Trophoblast cell (in vitro differentiated cells and primary cell): ENCODE measurements around the gene GP1BA.

Experiments used
- DNase-seq, 2 donors: peaks; one replicate each; pipeline ENCODE4 v3.0.0-alpha.2; 2016
- H2AFZ ChIP-seq: 2 replicates; pipeline ENCODE4 v1.6.1; 2013; ENCODE audit warnings: low read length, moderate library complexity, mild to moderate bottlenecking; ENCODE audit not compliant: insufficient read depth, poor library complexity
- H2AK5ac ChIP-seq: 2 replicates; pipeline ENCODE4 v1.6.1; 2013; ENCODE audit warnings: mild to moderate bottlenecking, low read length
- H2BK120ac ChIP-seq: 2 replicates; pipeline ENCODE4 v1.6.1; 2013; ENCODE audit warnings: low read length, mild to moderate bottlenecking, moderate library complexity; ENCODE audit not compliant: insufficient read depth, poor library complexity
- H2BK12ac ChIP-seq: 2 replicates; pipeline ENCODE4 v1.6.1; 2013; ENCODE audit warnings: mild to moderate bottlenecking, low read length, moderate library complexity
- H2BK5ac ChIP-seq: 2 replicates; pipeline ENCODE4 v1.6.1; 2013; ENCODE audit warnings: low read length, low read depth, moderate library complexity, mild to moderate bottlenecking; ENCODE audit not compliant: poor library complexity
- H3K14ac ChIP-seq: 2 replicates; pipeline ENCODE4 v1.6.1; 2013; ENCODE audit warnings: mild to moderate bottlenecking, low read length
- H3K18ac ChIP-seq: 2 replicates; pipeline ENCODE4 v1.6.1; 2013; ENCODE audit warnings: mild to moderate bottlenecking, low read length
- H3K23ac ChIP-seq: 2 replicates; pipeline ENCODE4 v1.6.1; 2013; ENCODE audit warnings: low read length
- H3K27ac ChIP-seq: 2 replicates; pipeline ENCODE4 v1.5.1; 2013; ENCODE audit warnings: low read depth, mild to moderate bottlenecking, inconsistent platforms, low read length, moderate library complexity
- H3K27me3 ChIP-seq: 2 replicates; pipeline ENCODE4 v1.6.1; 2013; ENCODE audit warnings: inconsistent platforms, mild to moderate bottlenecking, low read length, moderate library complexity; ENCODE audit not compliant: insufficient read depth
- H3K36me3 ChIP-seq, 2 experiments: 1 replicate in 1 of 2; 2 replicates in 1 of 2; pipeline ENCODE4 v1.6.1; 2013; ENCODE audit warnings: low read length in 2 of 2, mild to moderate bottlenecking in 2 of 2, moderate library complexity in 1 of 2; ENCODE audit not compliant: insufficient read depth in 2 of 2, control insufficient read depth in 1 of 2
- H3K4ac ChIP-seq: 2 replicates; pipeline ENCODE4 v1.6.1; 2013; ENCODE audit warnings: low read depth, mild to moderate bottlenecking, low read length, moderate library complexity
- H3K4me1 ChIP-seq, 2 experiments: 1 replicate in 1 of 2; 2 replicates in 1 of 2; pipeline ENCODE4 v1.6.1; 2013; ENCODE audit warnings: low read length in 2 of 2, mild to moderate bottlenecking in 2 of 2, moderate library complexity in 1 of 2; ENCODE audit not compliant: insufficient read depth in 2 of 2, control insufficient read depth in 1 of 2
- H3K4me2 ChIP-seq: 2 replicates; pipeline ENCODE4 v1.6.1; 2013; ENCODE audit warnings: inconsistent platforms, mild to moderate bottlenecking, low read length, moderate library complexity
- H3K4me3 ChIP-seq: 2 replicates; pipeline ENCODE4 v1.5.1; 2013; ENCODE audit warnings: mild to moderate bottlenecking, low read depth, low read length, inconsistent platforms
- H3K79me1 ChIP-seq: one replicate; pipeline ENCODE4 v1.6.1; 2013; ENCODE audit warnings: low read length
- H3K79me2 ChIP-seq: 2 replicates; pipeline ENCODE4 v1.6.1; 2013; ENCODE audit warnings: low read length, mild to moderate bottlenecking; ENCODE audit not compliant: control insufficient read depth, insufficient read depth, poor library complexity
- H3K9ac ChIP-seq: 2 replicates; pipeline ENCODE4 v1.6.1; 2013; ENCODE audit warnings: mild to moderate bottlenecking, low read length
- H3K9me3 ChIP-seq: 2 replicates; pipeline ENCODE4 v1.6.1; 2013; ENCODE audit warnings: low read depth, mild to moderate bottlenecking, control low read depth, inconsistent platforms, low read length; ENCODE audit not compliant: insufficient read depth
- H4K12ac ChIP-seq: 2 replicates; pipeline ENCODE4 v1.6.1; 2013; ENCODE audit warnings: low read depth, mild to moderate bottlenecking, low read length, moderate library complexity
- H4K8ac ChIP-seq: 2 replicates; pipeline ENCODE4 v1.6.1; 2013; ENCODE audit warnings: low read depth, mild to moderate bottlenecking, low read length, moderate library complexity
- H4K91ac ChIP-seq: one replicate; pipeline ENCODE4 v1.6.1; 2013; ENCODE audit warnings: low read depth, mild to moderate bottlenecking, low read length, moderate library complexity
- WGBS: extraction: QIAGEN DNeasy Blood & Tissue Kit; methylation state at CpG from one replicate; pipeline ENCODE4 v1.1.7; 2013; ENCODE audit warnings: missing lambda C conversion rate; ENCODE audit not compliant: insufficient read length, insufficient coverage; ENCODE audit errors: extremely low coverage; 5-methylcytosine and 5-hydroxymethylcytosine counted together

The GP1BA gene

DNA sequence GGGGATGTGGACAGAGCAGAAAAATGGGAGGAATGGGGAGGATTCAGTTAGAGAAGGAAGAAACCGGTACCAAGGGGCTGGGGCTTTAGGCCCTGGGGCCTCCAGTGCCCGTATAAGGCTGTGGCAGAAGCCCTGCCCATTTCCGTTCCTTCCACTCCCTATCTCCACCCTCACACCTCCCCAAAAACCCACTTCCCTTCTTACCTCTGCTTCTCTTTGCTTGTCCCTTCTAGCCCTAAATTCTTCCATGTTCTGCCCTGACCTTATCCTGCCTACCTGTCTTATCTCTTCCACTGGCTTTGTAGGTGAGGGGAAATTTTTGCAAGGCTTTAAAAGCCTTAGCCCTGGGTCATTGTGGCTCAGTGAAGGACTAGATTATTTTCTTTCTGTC, 12.1 kb downstream of the GP1BA start:
- Histone ChIP-seq H3K4me1 (peaks cover 17 to 27% of the 10 kb centered on the region in 2 experiments), H3K27ac (peak overlapping the region; percentile 57), H3K18ac (no peak overlapping the region), H3K4me2 (no peak overlapping the region), H3K79me1 (peaks cover 30% of the 10 kb centered on the region), H3K27me3 (no peaks in the 10 kb centered on the region), H2BK12ac (no peak overlapping the region), H3K14ac (no peak overlapping the region), H4K12ac (no peak overlapping the region), H3K9ac (no peak overlapping the region), H2BK5ac (no peak overlapping the region), H3K36me3 (peaks cover 37 to 49% of the 10 kb centered on the region in 2 experiments), H3K23ac (no peak overlapping the region), H3K4me3 (no peak overlapping the region), H3K4ac (no peak overlapping the region), H3K79me2 (peaks cover 31% of the 10 kb centered on the region), H3K9me3 (peaks cover 1% of the 10 kb centered on the region), H4K8ac (no peak overlapping the region), H4K91ac (no peak overlapping the region), H2BK120ac (no peak overlapping the region), H2AFZ (no peak overlapping the region), H2AK5ac (no peak overlapping the region)
- DNase-seq: peak in 1 of 2 donors; percentile 49
- WGBS: no CpG with 5 or more reads among the region's 3 CpGs

DNA sequence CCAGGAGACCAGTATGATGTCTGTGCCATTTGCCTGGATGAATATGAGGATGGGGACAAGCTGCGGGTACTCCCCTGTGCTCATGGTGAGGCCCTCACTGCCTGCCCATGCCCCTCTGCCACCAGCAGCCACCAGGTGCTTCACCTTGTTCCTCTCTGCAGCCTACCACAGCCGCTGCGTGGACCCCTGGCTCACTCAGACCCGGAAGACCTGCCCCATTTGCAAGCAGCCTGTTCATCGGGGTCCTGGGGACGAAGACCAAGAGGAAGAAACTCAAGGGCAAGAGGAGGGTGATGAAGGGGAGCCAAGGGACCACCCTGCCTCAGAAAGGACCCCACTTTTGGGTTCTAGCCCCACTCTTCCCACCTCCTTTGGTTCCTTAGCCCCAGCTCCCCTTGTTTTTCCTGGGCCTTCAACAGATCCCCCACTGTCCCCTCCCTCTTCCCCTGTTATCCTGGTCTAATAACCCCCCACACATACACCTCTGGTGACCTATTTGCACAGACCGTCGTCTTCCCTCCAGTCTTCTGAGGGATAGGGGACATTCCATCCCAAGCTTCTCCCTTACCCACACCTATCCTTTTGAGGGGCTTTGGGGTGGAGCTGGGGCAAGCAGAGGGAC, 12.6 kb downstream of the GP1BA start:
- no CpG with 5 or more reads among the region's 8 CpGs for WGBS
- Histone ChIP-seq H3K23ac (no peak overlapping the region), H3K36me3 (peaks cover 37 to 49% of the 10 kb centered on the region in 2 experiments), H4K91ac (no peak overlapping the region), H3K27me3 (no peaks in the 10 kb centered on the region), H3K18ac (peak overlapping the region; percentile 47), H3K14ac (no peak overlapping the region), H2AFZ (no peak overlapping the region), H3K27ac (peak overlapping the region; percentile 57), H2AK5ac (no peak overlapping the region), H3K79me1 (peaks cover 30% of the 10 kb centered on the region), H4K12ac (no peak overlapping the region), H2BK120ac (no peak overlapping the region), H2BK5ac (no peak overlapping the region), H2BK12ac (no peak overlapping the region), H4K8ac (peak overlapping the region; percentile 9), H3K4me1 (peaks cover 17 to 25% of the 10 kb centered on the region in 2 experiments), H3K4ac (peak overlapping the region; percentile 4), H3K79me2 (peaks cover 27% of the 10 kb centered on the region), H3K4me3 (no peak overlapping the region), H3K9me3 (peaks cover 1% of the 10 kb centered on the region), H3K4me2 (peak overlapping the region; percentile 0), H3K9ac (no peak overlapping the region)
- DNase-seq: no peak

DNA sequence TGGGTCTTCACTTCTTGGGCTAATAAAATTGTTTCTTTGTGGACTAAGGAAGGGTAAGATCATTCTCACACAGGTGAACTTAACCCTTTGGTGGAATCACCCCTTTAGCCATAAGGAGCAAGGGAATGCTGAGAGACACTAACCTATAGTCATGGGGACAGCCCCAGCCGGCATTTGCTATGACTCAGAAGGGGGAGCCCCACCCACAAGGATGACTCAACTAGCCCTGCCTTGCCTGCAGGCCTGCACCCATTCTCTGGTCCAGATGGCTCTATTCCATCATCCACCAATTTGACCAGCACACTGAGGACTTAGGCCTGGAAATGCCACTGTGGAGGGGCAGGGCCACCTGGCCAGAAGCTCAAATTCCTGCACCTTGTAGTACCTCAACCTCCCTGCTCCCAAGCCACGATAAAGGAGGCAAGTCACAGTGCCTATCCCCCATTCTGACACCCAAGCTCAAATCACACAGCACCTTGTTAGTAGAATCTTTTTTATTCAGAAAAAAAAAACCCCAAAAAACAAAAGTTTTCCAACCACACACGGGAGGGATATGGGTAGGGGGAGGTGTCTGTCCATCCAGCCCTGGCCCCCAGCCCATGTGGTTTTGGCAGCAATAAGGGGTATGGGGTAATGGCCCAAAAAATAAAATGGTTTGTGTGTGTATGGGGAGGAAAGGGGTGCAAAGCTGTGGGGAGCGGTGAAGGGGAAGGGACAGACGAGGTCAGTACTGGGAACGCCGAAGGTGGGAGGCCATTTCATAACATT, 13.3 kb downstream of the GP1BA start:
- Histone ChIP-seq H3K36me3 (peaks cover 37 to 49% of the 10 kb centered on the region in 2 experiments), H3K14ac (no peak overlapping the region), H3K4me1 (peaks cover 19 to 29% of the 10 kb centered on the region in 2 experiments), H2AFZ (no peak overlapping the region), H3K18ac (no peak overlapping the region), H3K9ac (peak overlapping the region; percentile 2), H2BK5ac (no peak overlapping the region), H3K23ac (no peak overlapping the region), H2BK12ac (no peak overlapping the region), H2BK120ac (no peak overlapping the region), H2AK5ac (no peak overlapping the region), H4K8ac (no peak overlapping the region), H3K79me2 (peaks cover 31% of the 10 kb centered on the region), H3K4ac (peak overlapping the region; percentile 71), H3K4me2 (peak overlapping the region; percentile 93), H4K12ac (no peak overlapping the region), H3K27me3 (no peaks in the 10 kb centered on the region), H4K91ac (no peak overlapping the region), H3K79me1 (peaks cover 32% of the 10 kb centered on the region), H3K9me3 (peaks cover 1% of the 10 kb centered on the region), H3K4me3 (no peak overlapping the region), H3K27ac (peak overlapping the region; percentile 57)
- peak; percentile 92 for DNase-seq
- WGBS: 100% methylated on average over 1 of the region's 7 CpGs

DNA sequence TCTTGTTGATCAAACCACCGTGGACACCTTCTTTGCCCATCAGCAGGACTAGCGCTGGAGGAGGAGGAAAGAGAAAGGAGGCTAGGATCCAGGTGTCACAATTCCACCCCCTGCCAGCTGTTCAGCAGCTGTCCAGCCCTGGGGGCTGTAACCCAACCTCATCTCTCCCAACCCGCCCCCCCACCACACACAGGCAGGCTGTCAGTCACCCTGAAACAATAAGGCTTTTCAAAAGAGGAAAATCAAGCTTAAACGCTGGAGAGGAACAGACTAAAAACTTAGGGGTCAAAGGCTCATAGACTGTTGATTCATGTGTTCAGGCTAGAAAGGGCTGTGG, 13.8 kb downstream of the GP1BA start:
- Histone ChIP-seq H3K79me2 (peaks cover 27% of the 10 kb centered on the region), H3K27ac (peak overlapping the region; percentile 0), H2BK120ac (no peak overlapping the region), H2BK5ac (no peak overlapping the region), H2AFZ (no peak overlapping the region), H3K4me1 (peaks cover 24 to 34% of the 10 kb centered on the region in 2 experiments), H4K8ac (no peak overlapping the region), H3K14ac (no peak overlapping the region), H3K36me3 (peaks cover 37 to 49% of the 10 kb centered on the region in 2 experiments), H3K18ac (no peak overlapping the region), H3K9me3 (peaks cover 1% of the 10 kb centered on the region), H2BK12ac (no peak overlapping the region), H3K9ac (no peak overlapping the region), H3K23ac (no peak overlapping the region), H4K12ac (no peak overlapping the region), H3K4ac (peak overlapping the region; percentile 71), H2AK5ac (no peak overlapping the region), H3K27me3 (no peaks in the 10 kb centered on the region), H3K4me2 (peak overlapping the region; percentile 93), H4K91ac (no peak overlapping the region), H3K79me1 (peaks cover 30% of the 10 kb centered on the region), H3K4me3 (no peak overlapping the region)
- DNase-seq: no peak
- WGBS: no CpG with 5 or more reads among the region's 4 CpGs
